IPS-15b (cell line): ENCODE measurements around the gene HRG.
A peak's percentile ranks its signal among the peaks of the same experiment; 100 is the strongest.

Source experiments
- H3K27me3 ChIP-seq: one replicate; pipeline ENCODE4 v1.6.1; 2013; ENCODE audit warnings: low read length; ENCODE audit not compliant: control insufficient read depth, insufficient read depth
- H3K36me3 ChIP-seq: one replicate; pipeline ENCODE4 v1.6.1; 2013; ENCODE audit warnings: low read length; ENCODE audit not compliant: control insufficient read depth, insufficient read depth
- H3K4me1 ChIP-seq: one replicate; pipeline ENCODE4 v1.6.1; 2013; ENCODE audit warnings: mild to moderate bottlenecking, low read length; ENCODE audit not compliant: control insufficient read depth, insufficient read depth
- H3K4me3 ChIP-seq: one replicate; pipeline ENCODE4 v1.5.1; 2013; ENCODE audit warnings: low read depth, low read length
- H3K9ac ChIP-seq: one replicate; pipeline ENCODE4 v1.6.1; 2013; ENCODE audit warnings: low read depth, mild to moderate bottlenecking, low read length
- H3K9me3 ChIP-seq: one replicate; pipeline ENCODE4 v1.6.1; 2013; ENCODE audit warnings: mild to moderate bottlenecking, low read length; ENCODE audit not compliant: control insufficient read depth, insufficient read depth

HRG gene

DNA sequence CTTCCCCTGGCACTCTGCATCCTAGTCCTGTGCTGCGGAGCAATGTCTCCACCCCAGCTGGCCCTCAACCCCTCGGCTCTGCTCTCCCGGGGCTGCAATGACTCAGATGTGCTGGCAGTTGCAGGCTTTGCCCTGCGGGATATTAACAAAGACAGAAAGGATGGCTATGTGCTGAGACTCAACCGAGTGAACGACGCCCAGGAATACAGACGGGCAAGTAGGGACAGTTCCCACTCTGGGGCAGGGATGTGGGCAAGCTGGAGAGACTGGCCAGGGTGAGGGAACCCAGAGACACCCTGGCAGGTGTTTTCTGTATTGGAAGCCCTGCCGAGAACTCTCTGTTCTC is 25.4 kb upstream of the HRG start:
- H3K9me3 ChIP-seq, result no peaks in the 10 kb centered on the region
- no peak overlapping the region for H3K9ac ChIP-seq
- H3K27me3 ChIP-seq, result no peaks in the 10 kb centered on the region
- H3K4me3 ChIP-seq, result no peak overlapping the region
- H3K36me3 ChIP-seq, result no peaks in the 10 kb centered on the region
- peaks cover 12% of the 10 kb centered on the region for H3K4me1 ChIP-seq

DNA sequence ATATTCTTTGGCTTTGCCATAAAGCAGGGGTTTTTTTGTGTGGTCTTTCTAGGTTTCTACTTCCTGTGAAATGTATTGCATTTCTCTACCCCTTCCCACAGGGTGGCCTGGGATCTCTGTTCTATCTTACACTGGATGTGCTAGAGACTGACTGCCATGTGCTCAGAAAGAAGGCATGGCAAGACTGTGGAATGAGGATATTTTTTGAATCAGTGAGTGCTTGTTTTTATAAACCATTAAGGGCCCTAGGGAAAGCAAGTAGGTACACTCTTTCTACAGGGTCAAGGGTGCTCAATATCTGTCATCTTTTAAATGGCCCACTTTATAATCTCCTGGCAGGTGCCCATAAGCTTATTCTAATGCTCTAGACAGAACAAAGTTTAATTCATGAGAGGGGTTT is 24.9 kb upstream of the HRG start:
- no peak overlapping the region for H3K4me3 ChIP-seq
- H3K4me1 ChIP-seq, result peaks cover 12% of the 10 kb centered on the region
- H3K9ac ChIP-seq, result no peak overlapping the region
- no peaks in the 10 kb centered on the region for H3K36me3 ChIP-seq
- no peaks in the 10 kb centered on the region for H3K9me3 ChIP-seq
- H3K27me3 ChIP-seq, result no peaks in the 10 kb centered on the region

DNA sequence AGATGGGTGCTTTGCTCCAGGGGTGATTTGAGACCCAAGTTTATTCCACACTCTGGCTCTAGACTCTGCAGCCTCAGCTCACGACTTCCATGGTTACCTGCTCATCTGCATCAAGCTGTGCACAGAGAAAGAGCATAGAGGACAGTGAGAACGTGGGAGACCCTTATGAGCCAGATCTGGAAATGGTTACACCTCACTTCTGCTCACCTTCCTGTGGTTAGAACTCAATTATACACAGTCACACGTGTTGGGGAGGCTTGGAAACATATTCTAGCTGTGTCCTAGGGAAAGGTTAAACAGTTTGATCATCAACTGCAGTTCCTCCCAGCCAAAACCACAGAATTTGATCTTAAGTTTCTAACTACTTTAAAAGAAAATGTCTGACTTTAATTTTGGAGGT is 23.8 kb upstream of the HRG start:
- H3K9ac ChIP-seq, result no peak overlapping the region
- no peaks in the 10 kb centered on the region for H3K9me3 ChIP-seq
- no peaks in the 10 kb centered on the region for H3K27me3 ChIP-seq
- H3K4me1 ChIP-seq, result peaks cover 12% of the 10 kb centered on the region
- no peak overlapping the region for H3K4me3 ChIP-seq
- no peaks in the 10 kb centered on the region for H3K36me3 ChIP-seq

DNA sequence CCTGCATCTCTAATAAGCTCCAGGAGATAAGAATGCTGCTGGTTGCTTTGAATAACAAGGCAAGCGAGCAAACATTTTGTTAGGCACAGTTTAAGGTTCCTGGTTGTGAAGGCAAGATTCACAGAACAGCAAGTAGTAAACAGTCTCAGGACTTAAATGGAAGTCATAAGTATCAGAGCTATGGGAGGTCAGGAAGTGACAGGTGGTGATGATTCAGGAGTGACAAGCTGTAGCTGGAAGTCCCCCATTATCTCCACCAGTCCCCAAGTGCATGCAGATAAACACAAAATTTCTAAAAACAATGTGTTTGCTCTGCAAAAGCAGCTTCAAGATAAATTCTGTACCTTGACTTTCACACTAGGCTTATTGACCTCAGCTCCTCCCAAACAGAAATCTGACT is 22.3 kb upstream of the HRG start:
- Histone ChIP-seq H3K9ac (no peak overlapping the region), H3K4me1 (peaks cover 12% of the 10 kb centered on the region), H3K36me3 (no peaks in the 10 kb centered on the region), H3K27me3 (no peaks in the 10 kb centered on the region), H3K9me3 (no peaks in the 10 kb centered on the region), H3K4me3 (no peak overlapping the region)

DNA sequence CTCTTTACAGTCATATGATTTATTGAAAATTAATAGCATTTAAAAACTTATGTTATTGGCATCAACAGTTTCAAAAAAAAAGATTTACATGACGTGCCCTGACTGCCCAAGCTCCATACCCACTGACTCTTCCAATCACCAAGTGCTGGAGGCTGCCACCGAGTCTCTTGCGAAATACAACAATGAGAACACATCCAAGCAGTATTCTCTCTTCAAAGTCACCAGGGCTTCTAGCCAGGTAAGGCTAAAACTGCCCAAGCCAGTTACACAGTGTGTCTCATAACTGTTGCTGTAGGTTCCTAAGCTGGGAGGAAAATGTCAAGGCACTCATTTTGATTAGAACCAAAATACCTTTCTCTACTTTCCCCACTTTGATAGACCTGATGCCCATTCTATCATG is 21.1 kb upstream of the HRG start:
- Histone ChIP-seq H3K4me3 (no peak overlapping the region), H3K36me3 (no peaks in the 10 kb centered on the region), H3K4me1 (peaks cover 12% of the 10 kb centered on the region), H3K27me3 (no peaks in the 10 kb centered on the region), H3K9ac (no peak overlapping the region), H3K9me3 (no peaks in the 10 kb centered on the region)

DNA sequence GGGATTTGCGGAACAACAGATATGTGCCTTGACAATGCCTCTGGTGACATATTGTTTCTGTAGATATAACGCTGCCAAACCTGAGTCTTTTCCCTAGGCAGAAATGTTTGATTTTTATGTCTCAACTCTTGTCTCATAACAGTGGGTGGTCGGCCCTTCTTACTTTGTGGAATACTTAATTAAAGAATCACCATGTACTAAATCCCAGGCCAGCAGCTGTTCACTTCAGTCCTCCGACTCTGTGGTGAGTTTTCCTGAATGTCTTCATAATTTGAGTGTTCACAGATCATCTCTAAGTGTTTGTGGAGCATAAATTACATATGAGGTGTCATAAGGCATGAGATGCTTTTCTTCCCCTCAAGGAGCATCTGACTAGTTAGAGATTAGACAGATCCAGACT is 19.7 kb upstream of the HRG start:
- Histone ChIP-seq H3K9me3 (no peaks in the 10 kb centered on the region), H3K4me1 (peaks cover 7% of the 10 kb centered on the region), H3K36me3 (no peaks in the 10 kb centered on the region), H3K27me3 (no peaks in the 10 kb centered on the region), H3K9ac (no peak overlapping the region), H3K4me3 (no peak overlapping the region)

DNA sequence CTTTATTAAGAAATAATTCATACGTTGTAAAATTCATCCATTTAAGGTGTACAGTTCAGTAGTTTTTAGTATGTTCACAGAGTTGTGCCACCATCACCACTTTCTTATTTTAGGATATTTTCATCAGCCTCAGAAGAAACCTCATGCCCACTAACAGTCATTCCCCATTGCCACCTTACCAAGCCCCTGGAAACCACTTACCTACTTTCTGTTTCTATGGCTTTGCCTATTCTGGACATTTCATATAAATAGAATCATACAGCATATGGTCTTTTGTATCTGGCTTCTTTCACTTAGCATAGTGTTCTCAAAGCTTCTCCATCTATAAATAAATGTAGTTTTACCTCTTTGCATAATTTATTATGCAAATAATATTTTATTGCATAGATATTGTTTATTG is 19.0 kb upstream of the HRG start:
- no peaks in the 10 kb centered on the region for H3K27me3 ChIP-seq
- H3K9me3 ChIP-seq, result no peaks in the 10 kb centered on the region
- peaks cover 7% of the 10 kb centered on the region for H3K4me1 ChIP-seq
- H3K36me3 ChIP-seq, result no peaks in the 10 kb centered on the region
- no peak overlapping the region for H3K4me3 ChIP-seq
- H3K9ac ChIP-seq, result no peak overlapping the region

DNA sequence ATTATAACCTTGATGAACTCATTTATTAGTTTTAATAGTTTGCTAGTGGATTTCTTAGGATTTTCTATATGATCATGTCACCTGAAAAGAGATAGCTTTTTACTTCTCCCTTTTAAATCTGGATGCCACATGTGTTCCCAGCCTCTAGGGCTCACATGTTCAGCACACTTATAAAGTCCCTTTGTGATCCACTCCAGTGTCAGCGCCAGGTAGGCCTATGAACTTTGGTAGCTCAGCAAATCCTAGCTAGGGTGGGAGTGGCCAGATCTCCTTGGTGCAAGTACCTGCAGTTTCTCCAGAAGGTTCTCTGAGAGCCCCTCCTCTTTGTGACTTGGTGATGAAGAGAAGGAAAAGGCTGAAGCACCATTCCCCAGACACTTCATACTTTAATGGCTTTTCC is 17.0 kb upstream of the HRG start:
- no peaks in the 10 kb centered on the region for H3K27me3 ChIP-seq
- no peak overlapping the region for H3K4me3 ChIP-seq
- H3K9me3 ChIP-seq, result no peaks in the 10 kb centered on the region
- no peaks in the 10 kb centered on the region for H3K36me3 ChIP-seq
- H3K4me1 ChIP-seq, result no peaks in the 10 kb centered on the region
- H3K9ac ChIP-seq, result no peak overlapping the region

DNA sequence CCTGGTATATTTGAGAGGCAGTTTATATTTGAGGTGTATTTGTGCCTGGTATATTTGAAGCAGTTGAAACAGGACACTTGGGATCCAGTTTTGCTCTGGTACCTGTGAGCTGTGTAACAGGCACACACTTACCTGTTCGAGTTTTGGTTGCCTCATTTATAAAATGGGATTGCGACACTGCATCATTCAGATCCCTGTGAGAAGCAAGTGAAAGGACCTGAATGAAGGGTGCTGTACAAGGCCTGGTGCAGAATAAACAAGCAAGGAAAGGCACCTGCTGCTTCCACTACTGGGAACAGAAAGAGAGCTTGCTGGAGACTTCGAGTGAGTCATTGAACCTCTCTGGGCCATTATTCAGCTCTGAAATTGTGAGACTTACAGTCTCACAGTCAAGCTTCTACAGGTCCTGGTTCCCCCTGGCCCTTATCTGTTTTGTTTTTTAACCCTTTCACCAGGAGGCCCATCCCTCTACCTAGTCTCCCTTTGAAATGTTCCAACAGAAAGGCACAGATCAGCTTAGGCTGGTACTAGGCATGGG is 14.1 kb upstream of the HRG start:
- Histone ChIP-seq H3K4me1 (peaks cover 4% of the 10 kb centered on the region), H3K9ac (no peak overlapping the region), H3K4me3 (no peak overlapping the region), H3K9me3 (no peaks in the 10 kb centered on the region), H3K27me3 (no peaks in the 10 kb centered on the region), H3K36me3 (no peaks in the 10 kb centered on the region)

DNA sequence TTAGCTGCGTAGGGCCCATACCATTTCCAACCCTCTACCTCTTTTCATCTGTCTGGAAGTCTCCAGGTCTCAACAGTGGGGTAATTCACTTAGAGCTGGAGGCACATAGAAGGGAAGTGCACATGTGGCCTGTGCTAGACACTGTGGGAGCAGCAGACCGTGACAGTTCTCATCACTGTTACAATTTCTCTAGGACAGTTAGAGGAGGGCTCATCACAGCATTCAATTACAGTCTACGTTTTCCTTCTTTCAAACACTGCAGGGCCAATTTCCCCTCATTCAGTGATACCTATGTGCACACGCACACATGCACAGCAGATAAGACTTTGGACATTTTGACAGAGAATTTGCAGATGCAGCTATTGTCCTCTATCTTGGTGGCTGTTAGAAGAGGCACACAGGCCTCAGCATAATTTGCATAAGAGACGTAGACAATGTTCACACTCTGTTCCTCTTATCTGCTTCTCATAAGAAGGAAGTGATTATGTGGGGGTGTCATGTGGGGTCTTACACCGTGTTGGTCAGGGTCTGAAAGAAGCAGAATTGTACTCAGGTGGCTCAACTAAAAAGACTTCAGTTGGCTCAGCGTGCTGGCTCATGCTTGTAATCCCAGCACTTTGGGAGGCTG is 12.6 kb upstream of the HRG start:
- Histone ChIP-seq H3K4me1 (peaks cover 4% of the 10 kb centered on the region), H3K4me3 (no peak overlapping the region), H3K9ac (no peak overlapping the region), H3K36me3 (no peaks in the 10 kb centered on the region), H3K9me3 (no peaks in the 10 kb centered on the region), H3K27me3 (no peaks in the 10 kb centered on the region)

DNA sequence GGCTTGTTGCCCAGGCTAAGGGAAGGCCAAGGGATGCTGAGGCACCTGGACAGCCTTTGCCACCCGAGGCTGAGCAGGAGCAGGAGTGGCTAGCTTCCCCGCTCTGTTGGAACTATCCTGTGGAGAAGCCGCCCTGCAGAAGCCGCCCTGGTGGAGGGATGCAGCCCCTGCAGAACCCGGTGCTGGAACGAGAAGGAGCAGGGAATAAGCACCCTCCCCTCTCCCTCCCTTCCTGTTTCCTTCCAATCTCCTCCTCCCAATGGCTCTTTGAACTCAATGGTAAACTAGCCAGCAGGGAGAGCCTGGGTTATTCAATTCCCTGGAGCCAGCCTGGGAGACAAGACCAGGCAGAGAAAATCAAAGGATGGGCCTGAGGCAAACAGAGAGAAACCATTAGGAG is 11.8 kb upstream of the HRG start:
- Histone ChIP-seq H3K9ac (no peak overlapping the region), H3K4me3 (no peak overlapping the region), H3K36me3 (no peaks in the 10 kb centered on the region), H3K4me1 (peaks cover 4% of the 10 kb centered on the region), H3K9me3 (no peaks in the 10 kb centered on the region), H3K27me3 (no peaks in the 10 kb centered on the region)

DNA sequence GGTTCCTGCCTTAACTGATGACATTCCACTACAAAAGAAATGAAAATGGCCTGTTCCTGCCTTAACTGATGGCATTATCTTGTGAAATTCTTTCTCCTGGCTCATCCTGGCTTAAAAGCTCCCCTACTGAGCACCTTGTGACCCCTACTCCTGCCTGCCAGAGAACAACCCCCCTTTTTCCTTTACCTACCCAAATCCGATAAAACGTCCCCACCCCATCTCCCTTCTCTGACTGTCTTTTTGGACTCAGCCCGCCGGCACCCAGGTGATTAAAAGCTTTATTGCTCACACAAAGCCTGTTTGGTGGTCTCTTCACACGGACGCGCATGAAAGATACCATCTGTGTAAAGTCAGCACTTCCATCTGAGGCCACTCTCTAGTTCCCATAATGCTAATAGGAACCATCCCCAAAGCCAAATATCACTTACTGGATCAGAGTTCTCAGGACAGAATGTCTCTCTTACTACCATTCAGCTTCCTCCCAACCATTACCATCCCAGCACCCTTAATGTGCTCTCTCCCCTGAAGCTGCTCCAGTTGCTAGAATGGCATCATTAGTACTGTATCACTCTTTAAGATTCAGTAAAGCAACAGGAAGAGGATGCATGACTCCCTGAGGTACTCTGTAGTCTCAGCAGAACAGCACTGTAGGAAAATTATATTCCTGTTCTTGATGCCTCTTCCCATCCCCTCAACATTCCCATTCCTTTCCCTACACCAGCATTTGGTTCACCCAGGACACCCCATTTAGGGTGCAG is 2.3 kb upstream of the HRG start:
- peak overlapping the region; percentile 17 for H3K9ac ChIP-seq

More for the DNA sequence above, 2.3 kb upstream of the HRG start:
- Histone ChIP-seq H3K4me1 (peaks cover 17% of the 10 kb centered on the region), H3K27me3 (peaks cover 3% of the 10 kb centered on the region), H3K36me3 (no peaks in the 10 kb centered on the region), H3K9me3 (no peaks in the 10 kb centered on the region), H3K4me3 (peak overlapping the region; percentile 21)
